Measurements from ENCODE around the gene LRRN1.

DNA sequence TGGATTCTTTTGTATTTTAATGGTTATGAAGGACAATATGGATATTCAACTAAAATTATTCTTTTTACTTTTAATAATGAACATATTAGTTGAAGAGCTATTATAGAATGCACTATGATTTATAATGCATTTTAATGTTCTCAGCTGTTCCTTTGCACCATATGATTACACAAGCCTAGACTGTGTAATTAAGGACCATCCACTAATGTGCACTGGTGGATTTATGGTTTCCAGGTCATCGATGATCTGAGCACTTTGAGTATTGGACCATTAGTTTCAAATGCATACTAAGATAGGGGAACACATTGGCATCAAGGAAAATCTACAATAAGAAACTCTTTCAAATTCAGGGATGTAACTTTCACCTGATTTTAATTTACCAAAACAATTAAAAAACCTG lies 16.8 kb downstream of the LRRN1 start:
- TF ChIP-seq, protein P1, sequence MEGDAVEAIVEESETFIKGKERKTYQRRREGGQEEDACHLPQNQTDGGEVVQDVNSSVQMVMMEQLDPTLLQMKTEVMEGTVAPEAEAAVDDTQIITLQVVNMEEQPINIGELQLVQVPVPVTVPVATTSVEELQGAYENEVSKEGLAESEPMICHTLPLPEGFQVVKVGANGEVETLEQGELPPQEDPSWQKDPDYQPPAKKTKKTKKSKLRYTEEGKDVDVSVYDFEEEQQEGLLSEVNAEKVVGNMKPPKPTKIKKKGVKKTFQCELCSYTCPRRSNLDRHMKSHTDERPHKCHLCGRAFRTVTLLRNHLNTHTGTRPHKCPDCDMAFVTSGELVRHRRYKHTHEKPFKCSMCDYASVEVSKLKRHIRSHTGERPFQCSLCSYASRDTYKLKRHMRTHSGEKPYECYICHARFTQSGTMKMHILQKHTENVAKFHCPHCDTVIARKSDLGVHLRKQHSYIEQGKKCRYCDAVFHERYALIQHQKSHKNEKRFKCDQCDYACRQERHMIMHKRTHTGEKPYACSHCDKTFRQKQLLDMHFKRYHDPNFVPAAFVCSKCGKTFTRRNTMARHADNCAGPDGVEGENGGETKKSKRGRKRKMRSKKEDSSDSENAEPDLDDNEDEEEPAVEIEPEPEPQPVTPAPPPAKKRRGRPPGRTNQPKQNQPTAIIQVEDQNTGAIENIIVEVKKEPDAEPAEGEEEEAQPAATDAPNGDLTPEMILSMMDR (IDR thresholded peaks at IDR 0.05; ENCODE audit: borderline replicate concordance, extremely low read depth, low read length, poor library complexity, severe bottlenecking) = no peak
- no peak for TF ChIP-seq EZH2 (IDR thresholded peaks at IDR 0.05; ENCODE audit: borderline replicate concordance, low read depth, low read length, severe bottlenecking)

Measured in DND-41 (cell line).